Activated CD4-positive, alpha-beta T cell treated with anti-CD3 and anti-CD28 coated beads, Interleukin-2, amount 50 U/mL, for 4 hours (primary cell): Measurements from ENCODE around the gene MDFI.

ENCODE experiments used
- DNase-seq, 2 experiments: peaks; one replicate each; pipeline ENCODE4 v3.0.0-alpha.2; 2020

The MDFI gene

DNA sequence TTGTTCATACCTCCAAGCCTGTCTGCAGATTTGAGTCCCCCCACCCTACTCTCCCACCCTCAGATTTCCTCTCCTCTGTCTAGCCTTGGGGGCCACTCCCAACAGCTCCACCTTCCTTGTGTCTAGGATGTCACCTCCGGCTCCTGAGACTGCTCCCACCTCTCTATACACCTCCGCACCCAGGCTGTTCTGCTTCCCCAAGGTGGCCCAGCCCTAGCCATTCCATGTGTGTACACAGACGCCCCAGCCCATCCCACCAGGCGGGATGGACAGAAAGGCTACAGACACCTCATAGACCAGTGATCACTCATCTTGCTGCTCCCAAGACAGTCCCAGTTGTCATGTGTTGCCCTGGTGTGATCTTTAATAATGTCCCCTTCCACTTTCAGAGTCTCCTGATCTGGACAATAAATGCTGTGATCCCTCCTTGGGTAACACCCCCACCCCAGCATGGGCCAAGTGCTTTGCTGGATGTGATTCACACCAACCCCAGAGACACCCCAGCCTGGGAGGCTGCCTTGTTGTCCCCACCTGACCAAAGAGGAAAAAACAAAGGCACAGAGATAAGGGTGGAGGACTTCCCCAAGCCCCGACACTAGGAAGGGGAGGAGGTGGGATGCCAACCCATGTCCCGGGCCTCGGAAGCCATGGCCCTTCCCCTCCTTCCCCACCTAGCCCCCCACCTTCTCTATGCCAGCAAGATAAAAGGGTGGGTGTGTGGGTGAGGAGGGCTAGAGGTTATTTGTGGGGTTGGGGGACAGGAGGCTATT, 36.1 kb downstream of the MDFI start:
- no peak for DNase-seq

DNA sequence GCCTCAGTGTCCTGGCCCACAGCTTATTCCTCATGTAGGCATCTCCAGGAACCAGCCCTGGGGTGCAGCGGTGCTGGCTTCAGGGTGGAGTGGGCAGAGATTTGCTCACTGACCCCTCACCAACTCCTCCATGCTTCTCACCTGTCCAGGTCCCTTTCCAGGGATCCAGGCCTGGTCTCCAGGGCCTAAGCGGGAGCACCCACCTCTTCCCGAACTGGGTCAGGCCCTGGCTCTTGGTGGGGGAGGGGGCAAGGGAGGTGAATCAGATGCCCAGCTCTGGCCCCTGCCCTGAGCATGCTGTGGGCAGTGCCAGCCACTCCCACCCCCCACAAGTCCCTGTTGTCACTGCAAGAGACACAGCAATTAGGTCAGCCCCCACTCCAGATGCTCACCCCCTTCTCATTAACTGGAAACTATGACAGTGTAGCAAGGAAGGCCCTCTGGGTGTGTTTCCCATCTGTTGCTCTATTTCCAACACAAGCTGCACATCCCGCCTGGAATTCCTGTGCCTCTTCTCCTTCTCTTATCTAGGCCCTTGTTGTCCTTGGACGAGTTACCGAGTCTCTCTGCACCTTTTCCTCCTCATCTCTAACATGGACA, 37.0 kb downstream of the MDFI start:
- DNase-seq = no peak

DNA sequence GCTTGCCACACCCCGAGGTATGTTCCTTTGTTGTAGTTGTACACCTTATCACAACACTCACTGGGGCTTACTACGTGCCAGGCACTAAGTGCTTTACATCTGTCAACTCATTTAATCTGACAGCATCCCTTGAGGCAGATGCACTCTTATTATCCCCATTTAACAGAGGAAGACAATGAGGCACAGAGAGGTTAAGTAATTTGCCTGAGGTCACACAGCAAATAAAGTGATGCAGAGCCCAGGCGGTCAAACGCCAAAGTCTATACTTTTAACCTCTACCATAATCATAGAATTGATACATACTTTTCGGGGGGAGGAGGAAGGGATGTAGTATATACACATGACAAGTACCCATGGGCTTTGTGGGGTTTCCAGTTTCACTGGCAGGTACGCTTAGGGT, 37.7 kb downstream of the MDFI start:
- DNase-seq = no peak

DNA sequence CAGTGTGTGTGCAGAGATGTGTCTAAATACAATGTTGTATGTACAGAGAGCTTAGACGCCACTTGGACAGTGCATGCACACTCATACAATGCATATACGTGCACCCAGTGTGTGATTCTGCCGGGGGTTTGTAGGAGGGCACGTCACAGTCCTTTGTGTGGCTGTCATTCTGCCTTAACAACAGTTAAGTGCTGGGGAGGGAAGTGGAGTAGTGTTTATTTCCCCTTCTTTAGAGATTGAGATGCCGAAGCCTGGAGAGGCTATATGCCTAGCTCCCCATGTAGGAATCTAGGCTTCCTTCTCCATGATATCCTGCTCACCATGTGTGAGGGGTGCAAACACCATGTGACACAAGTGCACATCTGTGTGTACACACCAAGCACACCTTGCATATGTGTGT, 38.2 kb downstream of the MDFI start:
- no peak for DNase-seq

DNA sequence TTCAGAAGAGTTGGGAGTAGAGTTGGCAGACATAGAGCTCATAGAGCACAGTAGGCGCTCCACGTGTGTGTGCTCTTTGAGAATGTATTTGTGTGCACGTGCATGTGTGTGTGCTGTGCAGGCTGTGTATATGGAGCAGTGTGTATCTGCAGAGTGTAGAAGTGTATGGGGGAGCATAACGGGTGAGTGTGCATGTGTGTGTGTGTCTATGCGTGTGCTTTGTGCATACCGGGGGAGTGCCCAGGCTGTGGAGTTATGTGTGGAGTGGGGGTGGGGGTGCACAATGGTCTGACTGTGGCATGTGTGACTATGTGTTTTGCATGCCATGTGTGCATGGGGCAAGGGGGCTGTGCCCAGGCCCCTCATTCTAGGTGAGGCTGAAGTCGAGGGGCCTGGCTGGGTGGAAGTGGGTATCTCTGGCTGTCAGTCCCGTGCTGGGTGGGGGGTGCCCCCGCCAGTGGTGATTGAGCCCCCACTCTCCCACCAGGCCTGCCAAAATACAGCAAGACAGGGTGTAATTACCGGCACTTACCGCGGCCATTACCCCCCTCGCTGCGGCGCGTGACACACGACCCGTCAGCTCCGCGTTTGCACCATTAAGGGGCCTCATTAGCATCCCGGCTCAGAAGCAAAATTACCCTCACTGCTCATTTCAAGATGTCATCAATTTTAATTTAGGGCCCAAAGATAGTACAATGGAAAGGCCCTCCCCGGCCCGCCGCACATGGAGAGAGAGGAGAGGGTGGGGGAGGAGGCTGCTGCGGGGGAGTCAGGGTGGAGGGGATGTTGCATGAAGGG, 39.1 kb downstream of the MDFI start:
- DNase-seq = no peak

GRCh38 chr6:41678511-41679084, 40.3 kb downstream of the MDFI start:
- DNase-seq = no peak

DNA sequence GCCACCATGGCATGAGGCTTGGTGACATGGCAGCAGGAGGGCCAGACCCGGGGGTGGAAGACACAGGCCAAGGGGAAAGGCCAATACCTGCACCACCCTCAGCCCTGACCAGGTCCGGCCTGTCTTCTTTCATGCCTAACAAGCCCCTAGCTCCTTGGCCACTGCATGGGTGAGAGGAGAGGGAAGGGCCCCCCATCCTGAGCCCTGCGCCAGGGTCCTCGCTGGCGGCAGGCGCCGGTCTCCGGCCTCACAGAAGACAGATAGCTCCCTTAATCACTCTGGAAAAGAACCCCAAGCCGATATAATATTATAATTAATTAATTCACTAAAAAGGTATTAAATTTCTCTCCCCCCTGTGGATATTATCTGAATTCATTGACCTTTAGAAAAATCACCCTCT, 41.4 kb downstream of the MDFI start:
- DNase-seq = no peak

DNA sequence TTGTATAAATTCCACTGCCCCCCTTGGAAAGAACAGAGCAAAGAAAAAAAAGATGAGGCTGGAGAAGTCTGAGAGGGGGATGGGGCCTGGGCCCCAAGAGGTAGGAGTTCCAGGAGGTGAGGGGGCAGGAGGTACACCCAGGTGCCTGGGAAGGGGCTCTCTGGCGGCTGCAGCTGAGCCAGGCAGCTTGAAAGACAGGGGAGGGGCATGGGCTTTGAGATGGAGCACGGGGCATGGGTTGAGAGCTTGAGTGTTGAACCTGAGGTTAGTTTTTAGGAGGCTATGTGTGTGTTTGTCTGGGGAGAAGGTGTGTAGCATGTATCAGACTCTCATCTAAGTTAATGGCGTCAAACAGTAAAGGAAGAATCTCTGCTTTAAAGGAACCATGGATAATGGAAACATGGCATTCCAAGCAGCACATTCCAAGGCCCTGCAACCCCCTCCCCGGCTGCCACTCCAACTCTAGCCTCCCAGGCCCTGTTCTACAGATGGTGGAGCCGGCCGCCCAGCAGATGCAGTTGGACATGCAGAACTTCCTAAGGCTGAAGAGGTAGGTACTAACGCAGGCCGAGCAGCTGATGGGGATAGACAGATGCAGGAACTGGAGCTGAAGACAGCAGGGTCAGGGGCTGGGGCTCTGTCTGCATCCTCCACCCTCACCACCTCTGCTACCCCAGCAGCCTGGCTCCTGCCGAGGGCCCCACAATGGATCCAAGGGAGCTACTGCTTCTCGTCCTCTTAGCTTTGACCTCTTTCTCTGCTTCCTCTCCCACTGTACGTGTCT, 42.1 kb downstream of the MDFI start:
- no peak for DNase-seq

- peak; percentile 64 to 65 for DNase-seq
Measured at GRCh38 chr6:41682056-41682477, 43.8 kb downstream of the MDFI start.

DNA sequence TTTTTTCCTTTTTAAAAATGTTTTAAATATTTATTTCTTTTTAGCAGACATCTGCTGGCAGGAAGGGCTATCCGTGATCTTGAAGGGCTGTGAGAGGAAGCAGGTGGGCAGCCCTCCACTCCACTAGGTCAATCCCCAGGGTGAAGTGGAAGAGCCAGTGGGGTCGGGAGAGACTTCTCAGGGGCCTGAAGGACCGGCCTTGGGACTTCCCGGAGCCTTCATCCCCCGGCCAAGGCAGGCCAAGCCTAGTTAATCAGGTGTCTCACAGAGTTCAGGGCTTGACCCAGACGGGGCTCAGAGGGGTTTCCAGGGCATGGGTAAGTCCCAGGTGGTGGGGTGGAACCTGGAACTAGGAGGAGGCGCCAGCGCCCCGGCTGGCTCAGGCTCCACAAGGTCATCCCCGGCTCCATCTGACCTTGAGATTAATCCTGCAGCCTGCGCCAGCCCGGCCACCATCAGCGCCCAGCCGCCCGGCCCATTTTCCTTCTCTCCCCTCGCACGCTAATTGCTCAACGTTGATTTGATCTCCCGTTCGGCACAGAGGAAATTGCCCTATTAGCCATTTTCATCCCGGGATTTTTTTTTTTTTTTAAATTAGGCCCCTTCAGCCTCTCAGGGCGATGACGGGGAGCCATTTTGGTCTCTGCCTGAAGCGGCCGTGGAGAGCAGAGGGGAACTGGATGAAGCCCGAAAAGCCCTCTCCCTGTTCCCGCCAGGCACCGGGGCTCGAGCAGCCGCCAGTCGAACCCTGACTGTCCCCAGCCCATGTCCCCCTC, 44.4 kb downstream of the MDFI start:
- no peak for DNase-seq

DNA sequence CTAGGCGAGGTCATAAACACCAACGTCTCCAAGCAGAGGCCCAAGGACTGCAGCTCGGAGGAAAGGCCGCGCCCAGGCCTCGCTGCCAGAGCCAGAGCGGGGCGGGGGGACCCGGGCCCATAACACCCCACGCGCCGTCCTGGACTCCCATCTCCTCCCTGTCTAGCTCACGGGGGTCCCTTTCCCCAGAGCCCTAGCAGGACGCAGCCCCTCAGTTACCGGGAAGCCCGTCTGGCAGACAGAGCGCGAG, 44.9 kb downstream of the MDFI start:
- no peak for DNase-seq

GRCh38 chr6:41683523-41684310, 45.4 kb downstream of the MDFI start:
- peak; percentile 71 to 74 for DNase-seq

GRCh38 chr6:41684311-41685180, 46.3 kb downstream of the MDFI start:
- no peak for DNase-seq

DNA sequence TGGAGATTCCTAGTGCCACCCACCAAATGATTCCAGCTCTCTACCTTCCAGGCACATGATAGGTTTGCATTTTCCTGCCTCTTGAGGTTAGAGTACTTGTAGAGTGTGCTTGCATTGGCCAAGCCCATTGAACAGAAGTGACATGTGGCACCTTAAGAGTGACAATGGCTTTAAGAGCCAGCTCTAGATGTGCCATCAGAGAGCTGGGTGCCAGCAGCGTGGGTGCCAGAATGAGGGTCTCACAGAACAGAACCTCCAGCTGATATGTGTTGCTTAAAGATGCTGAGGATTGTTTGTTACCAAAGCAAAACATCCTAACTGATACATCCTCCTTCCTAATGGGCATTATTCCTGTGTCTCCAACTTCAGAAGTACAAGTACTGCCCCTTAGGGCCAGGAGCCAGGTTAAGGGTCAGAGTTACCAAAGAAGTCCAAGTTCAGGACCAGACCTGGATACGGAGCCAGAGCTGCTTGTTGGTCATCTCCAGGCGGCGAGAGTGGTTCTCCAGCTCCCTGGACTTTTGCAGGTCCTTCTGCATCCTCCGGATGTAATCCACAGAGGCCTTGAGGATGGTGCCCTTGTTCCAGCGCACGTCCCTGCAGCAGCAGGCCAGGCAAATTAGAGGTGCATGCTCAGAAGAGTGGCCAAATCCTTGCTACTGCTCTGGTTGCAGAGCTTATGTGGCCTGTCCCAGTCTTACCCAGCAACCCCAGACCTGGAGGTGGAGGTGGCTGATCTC, 47.5 kb downstream of the MDFI start:
- no peak for DNase-seq

DNA sequence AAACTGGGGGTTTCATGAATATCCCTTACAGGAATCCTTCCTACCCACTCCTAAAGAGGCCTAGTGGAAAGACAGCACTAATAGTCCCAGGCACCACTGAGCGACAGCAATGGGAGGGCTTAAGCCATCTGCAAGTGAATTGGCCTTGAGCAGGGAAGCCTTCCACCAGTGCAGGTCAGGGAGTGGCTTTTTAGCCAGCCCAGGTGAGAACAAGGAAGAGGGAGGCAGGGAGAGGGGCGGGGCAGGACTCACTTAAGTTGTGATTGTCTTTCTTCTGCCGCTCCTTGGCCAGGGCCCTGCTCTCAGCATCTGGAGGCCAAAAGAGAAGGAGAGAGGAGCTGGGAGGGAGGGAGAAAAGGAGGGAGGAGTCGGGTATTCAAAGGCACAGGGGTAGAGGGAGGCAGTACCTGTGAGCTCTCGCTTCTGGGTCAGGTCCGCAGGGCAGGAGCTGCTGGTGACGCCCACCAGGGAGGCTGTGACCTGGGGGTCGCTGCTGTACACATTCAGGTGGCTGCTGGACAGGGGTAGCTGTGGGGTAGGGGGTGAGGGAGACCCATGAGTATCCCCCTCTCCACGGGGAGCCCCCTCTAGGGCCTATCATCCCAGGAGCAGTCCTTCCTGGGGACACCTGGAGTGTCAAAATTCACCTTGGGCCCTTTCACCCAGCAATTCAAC, 49.4 kb downstream of the MDFI start:
- DNase-seq = no peak

- DNase-seq = no peak
Measured at GRCh38 chr6:41688256-41688965, 50.1 kb downstream of the MDFI start.

DNA sequence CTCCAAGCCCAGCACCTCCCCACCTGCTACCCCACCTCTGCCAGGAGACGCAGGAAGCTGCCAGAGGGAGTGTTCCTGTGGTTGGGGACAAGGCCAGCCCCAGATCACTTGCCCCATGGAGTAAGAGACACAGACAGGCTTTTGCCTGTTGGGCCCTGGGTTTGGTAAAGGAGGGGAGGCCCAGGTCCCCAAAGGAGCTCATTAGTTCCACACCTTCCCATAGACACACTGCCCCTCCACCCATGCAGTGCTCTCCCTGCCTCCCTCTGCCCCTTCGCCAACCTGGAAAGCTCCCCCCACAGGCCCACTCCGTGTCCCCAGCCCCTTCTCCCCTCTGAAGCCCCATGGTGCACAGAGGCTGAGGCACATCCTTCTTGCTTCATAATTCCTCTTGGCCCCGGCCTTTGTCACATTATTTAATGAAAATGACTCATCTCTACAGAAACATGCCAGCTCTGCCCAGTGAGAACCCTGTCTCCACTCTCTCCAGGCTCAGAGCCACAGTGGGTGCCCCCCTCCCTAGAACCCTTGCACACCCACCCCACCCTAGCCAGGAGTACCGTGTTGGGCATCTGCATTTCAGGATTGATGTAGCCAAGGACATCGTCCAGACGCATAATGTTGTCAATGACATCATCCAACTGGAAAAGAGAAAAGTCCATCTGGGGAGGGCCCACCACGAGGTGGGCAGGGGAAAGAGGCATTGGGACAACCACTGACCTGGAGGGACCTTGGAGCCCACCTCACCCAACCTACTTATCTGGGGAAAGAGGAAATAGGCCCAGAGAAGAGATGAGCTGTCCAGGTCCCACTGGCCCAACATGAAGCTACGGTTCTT, 51.1 kb downstream of the MDFI start:
- DNase-seq = no peak
